GM18519 (cell line): ENCODE results near the gene UGT1A7.
"Not testable (repeated sequence)": the region's sequence is repeated elsewhere in the genome, so short reads cannot be mapped to it uniquely, and the experiment has no call there.

Experiments used
- ATAC-seq: cut with Tn5 transposase; IDR thresholded peaks from one replicate; pipeline ENCODE4 v1.9.1; 2021; ENCODE audit warnings: mild to moderate bottlenecking, moderate library complexity; ENCODE audit not compliant: unreplicated experiment, low FRiP score

UGT1A7 gene

DNA sequence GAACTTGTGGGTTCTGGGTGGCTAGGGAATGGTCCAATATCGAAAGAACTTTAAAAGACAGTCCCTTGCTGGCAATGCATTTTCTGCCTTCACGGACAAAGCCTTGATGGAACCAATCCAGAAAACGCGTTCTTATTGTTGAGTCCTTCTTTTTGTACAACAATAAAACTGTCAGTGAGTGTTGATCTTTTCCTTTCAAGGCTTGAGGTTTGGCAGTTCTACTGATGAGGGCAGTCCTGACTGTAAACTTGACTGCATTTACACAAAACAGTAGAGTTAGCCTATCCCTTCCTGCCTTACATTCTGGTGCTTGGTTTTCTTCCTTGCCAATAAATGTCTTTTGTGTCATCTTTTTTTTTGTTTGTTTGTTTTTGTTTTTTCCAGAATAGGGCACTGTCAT lies 2.5 kb upstream of the UGT1A7 start:
- no peak for ATAC-seq

DNA sequence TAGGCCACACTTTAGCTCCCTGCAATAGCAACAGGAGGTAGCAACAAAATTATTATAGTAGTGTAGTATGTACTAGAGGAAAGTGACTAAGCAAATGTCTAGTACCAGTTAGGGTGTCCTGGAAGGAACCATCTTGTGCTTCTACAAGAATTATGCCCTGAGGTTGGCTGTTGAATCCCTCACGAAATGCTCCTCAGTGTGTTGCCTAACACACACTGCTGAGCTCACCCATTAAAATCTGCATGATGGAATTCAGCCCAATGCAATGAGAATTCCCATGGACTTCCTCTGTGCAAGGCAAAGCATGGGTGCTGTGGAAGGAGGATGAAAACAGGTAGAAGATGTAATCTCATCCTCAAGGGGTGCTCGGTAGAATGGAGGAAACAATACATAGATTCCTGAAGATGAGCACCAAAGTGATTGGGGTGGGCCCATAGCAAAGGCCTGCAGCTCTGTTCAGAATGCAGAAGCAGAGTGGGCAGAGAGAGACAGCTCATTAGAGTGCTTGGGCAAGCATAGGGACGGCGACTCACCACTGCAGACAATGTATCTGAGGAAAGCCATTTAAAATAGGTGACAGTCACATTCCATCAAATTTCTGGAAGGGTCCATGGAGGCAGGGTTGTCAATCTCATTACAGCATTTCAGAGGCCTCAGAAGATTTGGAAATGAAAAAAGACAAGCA lies 1.2 kb upstream of the UGT1A7 start:
- no peak for ATAC-seq

DNA sequence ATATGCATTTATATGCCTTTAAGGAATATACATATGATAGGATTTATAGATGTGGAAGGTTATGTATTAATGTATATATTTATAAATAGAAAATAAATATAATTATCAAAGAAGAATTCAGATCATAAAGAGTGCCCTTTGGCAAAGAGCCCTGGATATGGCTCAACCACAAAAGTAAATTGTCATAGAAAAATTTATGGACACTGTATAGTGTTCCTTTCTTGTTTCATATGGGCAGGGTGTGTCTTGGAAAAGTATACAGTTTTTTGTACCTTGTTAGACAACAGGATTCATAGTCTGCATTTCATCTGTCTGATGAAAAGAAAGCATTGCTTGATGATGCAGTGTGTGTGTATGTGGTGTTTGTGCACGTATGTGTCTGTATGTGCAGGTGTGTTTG lies 2.9 kb downstream of the UGT1A7 start:
- no peak for ATAC-seq

DNA sequence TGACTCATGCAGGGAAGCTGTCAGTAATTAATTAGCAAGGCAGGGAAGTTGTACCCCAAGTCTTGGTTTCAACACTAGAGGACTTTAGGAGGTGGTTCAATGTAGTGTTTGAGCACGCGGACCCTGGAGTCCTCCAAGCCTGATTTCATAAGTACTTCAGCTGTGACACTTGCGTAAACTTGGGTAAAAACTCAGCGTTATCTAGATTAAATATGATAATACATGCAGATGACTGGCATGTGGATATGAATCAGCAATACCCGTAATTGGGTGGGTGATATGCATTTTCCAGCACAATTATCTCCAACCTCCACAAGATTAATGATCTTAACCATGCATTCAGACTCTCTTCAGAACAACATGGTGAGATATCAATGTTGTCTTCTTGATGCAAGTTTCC lies 5.2 kb downstream of the UGT1A7 start:
- no peak for ATAC-seq

DNA sequence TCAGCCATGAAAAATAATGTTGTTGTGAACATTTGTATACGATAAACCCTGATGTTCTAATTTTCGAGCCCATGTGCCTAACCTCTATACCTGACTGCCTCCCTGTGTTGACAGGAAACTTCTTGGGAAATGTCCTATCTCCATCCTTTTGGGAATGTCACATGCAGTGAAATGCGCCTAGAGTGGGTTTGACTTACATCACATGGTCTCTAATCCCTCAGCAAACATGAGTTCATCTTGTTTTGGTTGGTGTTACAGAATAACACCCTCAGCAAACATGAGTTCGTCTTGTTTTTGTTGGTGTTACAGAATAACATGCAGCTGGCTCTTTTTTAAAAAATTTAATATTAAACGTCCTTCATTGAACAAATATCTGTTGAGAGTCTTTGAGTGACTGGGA lies 6.6 kb downstream of the UGT1A7 start:
- no peak for ATAC-seq

DNA sequence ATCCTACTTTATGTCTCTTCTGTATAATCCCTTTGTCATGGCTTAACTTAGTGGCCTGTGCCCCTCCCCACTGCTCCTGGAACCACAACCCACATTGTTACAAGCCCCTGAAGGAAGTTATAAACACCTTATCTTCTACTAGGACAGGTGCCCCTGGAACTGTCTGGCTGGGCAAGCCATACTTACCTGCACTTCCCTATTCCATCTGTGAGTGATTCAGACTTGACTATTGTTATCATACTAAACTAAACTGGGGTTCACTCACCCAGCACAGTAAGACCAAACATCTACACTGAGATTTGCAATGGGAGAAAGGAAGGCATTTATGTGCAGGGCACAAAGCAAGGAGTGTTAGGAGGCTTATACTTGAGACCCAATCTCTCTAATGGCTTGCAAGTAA lies 7.3 kb downstream of the UGT1A7 start:
- no peak for ATAC-seq

DNA sequence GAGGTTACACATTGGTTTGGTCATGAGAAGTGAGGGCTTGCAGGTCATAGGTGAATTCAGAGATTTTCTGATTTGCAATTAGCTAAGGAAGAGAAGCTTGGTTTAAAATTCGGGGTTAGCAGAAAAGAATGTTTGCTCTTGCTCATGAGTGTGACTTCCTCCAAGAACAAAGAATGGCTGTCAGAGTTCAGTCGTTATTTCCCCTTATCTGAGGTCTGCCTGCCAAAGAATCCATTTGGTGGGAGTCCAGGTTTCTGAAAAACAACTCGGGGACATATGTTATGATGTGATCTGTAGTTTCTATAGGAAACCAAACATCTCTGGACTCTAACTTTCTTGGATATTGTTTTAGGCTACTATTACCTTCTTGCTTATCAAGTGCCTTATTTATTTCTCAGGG lies 7.8 kb downstream of the UGT1A7 start:
- ATAC-seq, result no peak

DNA sequence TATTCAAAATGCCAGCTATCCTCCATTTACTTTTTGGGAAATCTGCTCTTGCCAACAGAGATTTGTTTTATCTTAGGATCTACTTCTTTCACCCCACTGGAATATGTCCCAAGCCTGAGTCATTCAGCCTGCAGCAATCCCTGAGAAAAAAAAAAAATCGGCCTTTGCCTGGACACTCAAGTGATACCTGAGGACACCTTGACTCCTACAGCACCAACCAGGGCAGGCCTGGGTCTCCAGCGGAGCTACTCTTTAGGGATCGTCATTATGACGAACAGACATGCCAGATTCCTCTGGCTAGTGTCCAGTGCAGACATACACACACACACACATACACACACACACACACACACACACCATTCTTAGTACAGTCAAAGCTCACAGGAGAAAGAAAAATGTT lies 8.7 kb downstream of the UGT1A7 start:
- ATAC-seq, result no peak

DNA sequence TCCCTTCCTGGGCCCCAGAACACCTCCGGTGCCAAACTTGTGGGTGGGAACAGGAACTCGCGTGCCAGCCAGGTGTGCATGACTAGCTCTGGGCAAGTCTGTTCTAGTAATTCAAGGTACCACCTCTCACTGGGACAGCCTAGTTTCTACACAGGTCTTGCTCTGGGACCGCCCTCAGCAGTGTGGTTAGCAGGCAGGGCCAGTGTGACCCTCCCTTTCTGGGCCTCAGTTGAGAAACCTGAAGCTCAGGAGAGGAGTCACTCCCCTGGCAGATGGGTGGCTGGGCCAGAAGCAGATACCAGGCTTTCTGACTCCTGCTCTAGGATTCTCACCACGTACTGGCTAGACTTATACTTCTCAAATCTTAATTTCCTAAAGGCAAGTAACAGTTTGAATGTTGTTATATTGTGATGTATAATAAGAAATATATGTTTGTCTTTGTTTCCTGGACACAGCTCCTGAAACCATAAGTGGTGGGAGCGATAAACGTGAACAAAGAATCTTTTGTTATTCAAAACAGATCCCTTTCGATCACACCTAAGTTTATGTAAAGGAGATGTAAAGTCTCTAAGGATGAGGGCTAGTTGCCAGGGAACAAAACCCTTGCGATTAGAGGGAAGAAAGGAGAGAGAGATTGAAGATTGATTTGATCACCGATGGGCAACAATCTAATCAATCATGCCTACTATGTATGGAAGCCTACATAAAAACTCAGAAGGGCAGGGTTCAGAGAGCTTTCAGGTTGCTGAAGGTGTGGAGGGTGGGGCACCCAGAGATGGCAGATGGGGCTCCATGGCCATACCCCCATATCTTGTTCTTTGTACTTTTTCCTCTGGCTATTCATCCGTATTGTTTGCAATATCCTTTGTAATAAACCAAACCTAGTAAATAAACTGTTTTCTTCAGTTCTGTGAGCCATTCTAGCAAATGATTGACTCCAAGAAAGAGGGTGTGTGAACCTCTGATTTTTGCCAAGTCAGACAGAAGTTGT lies 10.0 kb downstream of the UGT1A7 start:
- no peak for ATAC-seq

DNA sequence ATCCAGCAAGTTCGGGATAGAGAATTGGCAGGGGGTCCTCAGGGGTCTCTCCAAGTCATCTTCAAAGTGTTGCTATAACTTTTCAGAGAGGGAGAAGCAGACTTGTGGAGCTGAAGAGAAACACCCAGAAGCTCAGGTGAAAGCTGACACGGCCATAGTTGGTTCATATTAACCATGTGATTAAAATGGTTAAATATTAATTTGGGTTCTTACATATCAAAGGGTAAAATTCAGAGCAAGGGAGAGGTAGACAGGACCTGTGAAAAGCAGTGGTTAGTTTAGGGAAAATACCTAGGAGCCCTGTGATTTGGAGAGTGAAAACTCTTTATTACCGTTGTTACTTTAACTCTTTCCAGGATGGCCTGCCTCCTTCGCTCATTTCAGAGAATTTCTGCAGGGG lies 10.9 kb downstream of the UGT1A7 start, which contains the start of gene UGT1A6:
TSS of gene UGT1A6 (plus strand) at position 243 of the 400 bp plus-strand sequence. CDS start at position 358, 115 bp downstream.
- no peak for ATAC-seq

DNA sequence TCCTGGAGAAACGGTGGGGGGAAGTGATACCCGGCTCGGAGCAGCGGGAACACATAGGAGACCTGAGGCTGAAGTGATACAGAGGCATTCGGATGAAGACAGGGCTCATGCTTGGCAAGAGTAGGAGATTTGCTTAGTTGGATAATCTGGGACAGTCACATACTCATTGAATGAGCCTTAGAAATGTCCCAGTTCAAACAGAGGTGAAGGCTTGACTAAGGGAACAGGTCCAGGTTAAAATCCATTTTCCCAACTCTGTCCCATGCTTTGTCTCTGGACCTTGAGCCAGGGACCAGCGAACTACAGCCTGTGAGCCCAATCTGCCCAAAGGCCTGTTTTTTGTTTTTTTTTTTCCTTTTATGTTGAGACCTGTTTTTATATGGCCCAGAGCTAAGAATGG lies 12.3 kb downstream of the UGT1A7 start:
- no peak for ATAC-seq

DNA sequence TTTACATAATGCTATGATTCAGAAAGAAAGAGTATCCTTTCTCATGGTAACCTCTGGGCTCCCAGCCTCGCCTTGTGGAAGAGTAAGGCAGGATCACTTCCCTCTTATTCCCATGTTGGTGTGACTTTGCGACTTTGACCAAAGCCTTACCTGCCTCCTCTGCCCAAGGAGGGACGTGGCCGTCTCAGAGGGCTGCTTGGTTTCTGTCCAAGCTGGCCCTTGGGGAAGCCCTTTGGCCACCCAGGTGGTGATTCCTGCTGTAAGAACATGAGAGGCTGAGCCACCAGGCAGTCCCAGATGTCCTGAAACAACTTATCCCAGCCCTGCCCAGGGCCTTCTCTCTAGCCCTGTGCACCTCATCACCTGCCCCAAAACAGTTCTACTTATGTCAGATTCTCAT lies 17.0 kb downstream of the UGT1A7 start:
- no peak for ATAC-seq

DNA sequence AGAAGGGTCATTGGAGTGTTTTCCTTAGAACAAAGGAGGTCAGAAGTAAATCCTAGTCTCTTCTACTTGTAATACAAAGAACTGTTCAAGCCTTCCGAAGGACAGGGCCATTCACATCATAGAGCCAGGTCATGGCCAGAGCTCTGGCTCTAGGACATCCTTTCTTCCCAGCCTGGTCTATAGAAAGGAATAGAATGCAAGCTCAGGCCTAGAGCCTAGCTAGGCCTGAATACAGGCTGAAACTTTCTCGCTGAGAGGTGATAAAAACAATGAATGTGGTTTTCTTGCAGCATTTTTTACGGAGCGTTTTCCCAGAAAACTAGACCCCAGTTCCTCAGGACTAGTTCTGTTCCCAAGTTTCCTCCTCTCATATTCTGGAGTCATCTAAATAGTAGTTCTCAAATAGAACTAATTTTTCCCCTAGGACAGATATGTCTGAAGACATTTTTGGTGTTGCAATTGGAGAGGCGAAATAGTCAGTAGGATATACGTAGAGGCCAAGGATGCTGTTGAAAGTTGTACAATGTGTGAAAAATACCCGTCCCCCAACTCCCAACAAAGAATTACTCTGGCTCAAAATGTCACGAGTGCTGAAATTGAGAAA lies 17.8 kb downstream of the UGT1A7 start:
- ATAC-seq, result no peak

DNA sequence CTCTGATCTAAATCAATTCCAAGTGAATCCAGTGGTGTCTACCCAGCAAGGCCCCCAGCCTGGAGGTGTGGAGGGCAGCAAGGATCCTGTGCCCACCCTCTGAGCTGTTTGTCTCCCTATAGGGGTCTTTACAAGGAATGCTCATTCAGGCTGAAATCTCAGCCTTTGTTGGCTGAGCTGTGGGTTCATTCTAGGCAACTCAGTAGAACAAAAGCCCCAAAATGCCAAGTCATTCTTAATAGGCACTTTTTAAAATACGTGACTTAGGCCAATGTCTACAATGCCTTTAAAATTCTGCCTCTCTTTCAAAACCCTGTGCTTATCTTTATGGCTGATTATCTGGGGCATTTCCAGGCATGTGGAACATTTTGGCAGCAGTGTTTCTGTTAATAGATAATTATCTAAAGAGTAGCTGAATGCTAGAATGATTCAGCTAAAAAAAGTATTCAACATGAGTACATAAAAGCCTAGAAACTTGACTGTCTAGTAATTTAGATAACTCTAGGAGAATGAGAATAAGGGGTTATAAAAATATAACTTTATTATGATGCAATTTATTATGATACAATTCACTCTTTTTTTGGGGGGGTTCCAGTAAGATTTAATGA lies 18.4 kb downstream of the UGT1A7 start:
- no peak for ATAC-seq

DNA sequence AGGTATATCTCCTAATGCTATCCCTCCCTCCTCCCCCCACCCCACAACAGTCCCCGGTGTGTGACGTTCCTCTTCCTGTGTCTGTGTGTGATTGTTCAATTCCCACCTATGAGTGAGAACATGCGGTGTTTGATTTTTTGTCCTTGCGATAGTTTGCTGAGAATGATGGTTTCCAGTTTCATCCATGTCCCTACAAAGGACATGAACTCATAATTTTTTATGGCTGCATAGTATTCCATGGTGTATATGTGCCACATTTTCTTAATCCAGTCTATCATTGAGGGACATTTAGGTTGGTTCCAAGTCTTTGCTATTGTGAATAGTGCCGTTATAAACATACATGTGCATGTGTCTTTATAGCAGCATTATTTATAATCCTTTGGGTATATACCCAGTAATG lies 19.1 kb downstream of the UGT1A7 start:
- not testable (repeated sequence) for ATAC-seq

DNA sequence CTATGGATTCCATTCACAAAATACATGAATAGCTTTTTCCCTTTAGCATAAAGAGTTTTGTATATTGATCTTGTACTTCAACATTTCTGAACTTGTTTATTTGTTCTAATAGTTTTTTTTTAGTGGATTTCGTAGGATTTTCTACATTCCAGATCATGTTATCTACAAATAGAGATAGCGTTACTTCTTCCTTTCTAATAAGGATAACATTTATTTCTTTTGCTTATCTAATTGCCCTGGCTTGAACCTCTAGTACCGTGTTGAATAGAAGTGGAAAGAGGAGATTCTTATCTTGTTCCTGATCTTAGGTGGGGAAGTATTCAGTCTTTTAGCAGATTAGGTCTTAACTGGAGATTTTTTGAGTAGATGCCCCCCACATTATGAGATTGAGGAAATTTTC lies 20.5 kb downstream of the UGT1A7 start:
- no peak for ATAC-seq

DNA sequence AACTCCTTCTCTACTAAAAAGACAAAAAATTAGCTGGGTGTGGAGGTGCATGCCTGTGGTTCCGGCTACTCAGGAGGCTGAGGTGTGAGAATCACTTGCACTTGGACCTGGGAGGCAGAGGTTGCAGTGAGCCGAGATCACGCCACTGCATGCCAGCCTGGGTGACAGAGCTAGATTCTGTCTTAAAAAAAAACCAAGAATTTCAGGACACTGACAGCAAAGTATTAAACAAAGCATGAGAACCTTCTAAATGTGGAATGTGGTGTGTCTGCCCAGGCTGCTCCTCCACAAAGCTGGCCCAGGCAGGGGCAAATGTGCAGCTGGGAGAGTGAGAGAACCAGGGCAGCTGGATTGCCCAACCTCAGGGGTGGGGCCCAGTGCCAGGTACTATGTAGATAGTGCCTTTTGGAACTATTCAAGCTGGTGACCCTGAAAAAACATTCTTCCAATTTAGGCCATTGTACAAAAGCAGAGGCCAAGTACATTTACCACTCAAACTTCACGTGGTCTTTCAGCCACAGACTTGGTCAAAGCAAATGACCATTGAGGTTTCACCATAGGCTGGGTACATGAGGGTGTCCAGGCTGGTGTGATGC lies 24.3 kb downstream of the UGT1A7 start:
- ATAC-seq, result no peak

DNA sequence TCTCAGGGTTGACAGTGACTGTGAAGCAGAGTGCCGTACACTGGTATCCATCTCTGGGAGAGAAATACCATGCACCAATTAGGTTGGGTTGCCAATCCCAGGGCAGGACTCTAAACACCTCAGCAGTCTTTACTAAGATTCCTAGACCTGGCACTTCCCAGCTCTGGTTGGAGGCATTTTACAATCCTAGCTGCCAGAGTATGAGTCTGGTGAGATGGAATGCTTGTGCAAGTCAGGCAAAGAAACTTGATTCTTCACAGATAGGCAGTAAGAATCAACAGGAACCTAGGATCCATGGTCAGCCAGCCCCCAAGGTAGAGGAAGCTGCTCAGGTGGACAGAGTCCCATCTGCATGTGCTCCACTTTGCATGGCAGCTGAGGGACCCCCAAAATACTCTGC lies 25.0 kb downstream of the UGT1A7 start:
- no peak for ATAC-seq

DNA sequence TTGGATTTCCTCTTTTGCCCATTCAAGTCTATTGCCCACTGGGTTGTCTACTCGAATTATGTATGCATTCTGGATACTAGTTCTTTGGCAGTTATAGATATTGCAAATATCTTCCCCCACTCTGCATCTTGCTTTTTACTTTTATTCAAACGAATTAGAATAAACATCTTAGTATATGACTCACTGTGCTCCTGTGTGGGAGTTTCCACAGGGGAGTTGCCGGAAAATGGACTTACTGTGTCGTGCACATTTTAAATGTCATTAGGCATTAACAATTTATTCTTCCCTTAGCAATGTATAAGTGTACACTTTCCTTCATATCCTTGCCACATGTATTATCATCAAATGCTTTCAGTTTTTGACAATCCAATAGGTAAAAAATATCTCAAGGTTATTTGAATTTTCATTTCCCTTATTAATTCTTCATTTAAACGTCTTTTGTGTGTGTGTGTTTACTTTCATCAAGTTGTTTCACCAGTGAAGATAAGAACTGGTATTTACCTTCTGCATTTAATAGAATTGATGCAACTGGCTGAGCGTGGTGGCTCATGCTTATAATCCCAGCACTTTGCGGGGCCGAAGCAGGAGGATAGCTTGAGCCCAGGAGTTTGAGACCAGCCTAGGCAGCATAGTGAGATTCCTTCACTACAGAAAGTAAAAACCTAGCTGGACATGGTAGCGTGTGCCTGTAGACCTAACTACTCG lies 26.4 kb downstream of the UGT1A7 start:
- no peak for ATAC-seq

DNA sequence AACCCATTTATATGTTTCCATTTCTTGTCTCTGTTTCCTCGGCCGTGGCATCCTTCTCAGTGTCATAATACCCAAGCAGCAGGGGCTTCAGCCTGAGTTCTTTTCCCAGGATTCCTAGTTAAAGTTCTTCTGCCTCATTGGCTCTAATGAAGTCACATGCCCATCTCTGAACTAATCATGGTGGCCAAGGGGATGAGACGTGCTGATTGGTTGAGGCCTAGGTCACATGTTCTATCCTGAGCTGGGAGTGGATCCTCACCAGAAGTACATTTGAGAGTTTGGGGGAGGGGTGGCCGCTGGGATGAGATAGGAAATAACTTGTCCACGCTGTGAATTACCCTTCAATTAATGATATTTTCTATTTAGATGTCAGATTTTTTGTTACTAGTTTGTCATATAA lies 27.2 kb downstream of the UGT1A7 start:
- no peak for ATAC-seq
